Activated naive CD4-positive, alpha-beta T cell treated with anti-CD3 and anti-CD28 coated beads, Interleukin-2, amount 50 U/mL, for 24 hours (primary cell): ENCODE data around the gene PRSS1.

Experiments
- H3K27ac Mint-ChIP-seq: one replicate; pipeline ENCODE4 v1.8.0; 2021; ENCODE audit warnings: mild to moderate bottlenecking, mixed read lengths
- H3K27me3 Mint-ChIP-seq: one replicate; pipeline ENCODE4 v1.8.0; 2021; ENCODE audit warnings: mixed read lengths
- H3K36me3 Mint-ChIP-seq: one replicate; pipeline ENCODE4 v1.8.0; 2021; ENCODE audit warnings: mixed read lengths
- H3K4me1 Mint-ChIP-seq: one replicate; pipeline ENCODE4 v1.8.0; 2021; ENCODE audit warnings: mixed read lengths
- H3K4me3 Mint-ChIP-seq: one replicate; pipeline ENCODE4 v1.8.0; 2021; ENCODE audit warnings: mild to moderate bottlenecking, mixed read lengths
- H3K9me3 Mint-ChIP-seq: one replicate; pipeline ENCODE4 v1.8.0; 2021; ENCODE audit warnings: mixed read lengths

The PRSS1 gene

DNA sequence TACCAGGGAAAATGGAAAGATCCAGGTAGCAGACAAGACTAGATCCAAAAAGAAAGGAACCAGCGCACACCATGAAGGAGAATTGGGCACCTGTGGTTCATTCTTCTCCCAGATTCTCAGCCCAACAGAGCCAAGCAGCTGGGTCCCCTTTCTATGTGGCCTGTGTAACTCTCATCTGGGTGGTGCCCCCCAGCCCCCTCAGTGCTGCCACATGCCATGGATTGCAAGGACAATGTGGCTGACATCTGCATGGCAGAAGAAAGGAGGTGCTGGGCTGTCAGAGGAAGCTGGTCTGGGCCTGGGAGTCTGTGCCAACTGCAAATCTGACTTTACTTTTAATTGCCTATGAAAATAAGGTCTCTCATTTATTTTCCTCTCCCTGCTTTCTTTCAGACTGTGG is 42.9 kb downstream of the PRSS1 start:
- Mint-ChIP-seq H3K4me3 (peak overlapping the region; percentile 98), H3K36me3 (peaks cover 46% of the 10 kb centered on the region), H3K27me3 (no peaks in the 10 kb centered on the region), H3K9me3 (no peaks in the 10 kb centered on the region), H3K27ac (peak overlapping the region; percentile 98), H3K4me1 (peaks cover 33% of the 10 kb centered on the region)

DNA sequence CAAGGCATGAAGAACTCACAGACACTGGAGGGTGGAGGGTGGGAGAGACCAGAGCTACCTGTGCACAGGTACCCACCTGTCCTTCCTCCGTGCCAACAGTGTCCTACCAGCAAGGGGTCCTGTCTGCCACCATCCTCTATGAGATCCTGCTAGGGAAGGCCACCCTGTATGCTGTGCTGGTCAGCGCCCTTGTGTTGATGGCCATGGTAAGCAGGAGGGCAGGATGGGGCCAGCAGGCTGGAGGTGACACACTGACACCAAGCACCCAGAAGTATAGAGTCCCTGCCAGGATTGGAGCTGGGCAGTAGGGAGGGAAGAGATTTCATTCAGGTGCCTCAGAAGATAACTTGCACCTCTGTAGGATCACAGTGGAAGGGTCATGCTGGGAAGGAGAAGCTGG is 43.3 kb downstream of the PRSS1 start:
- Mint-ChIP-seq H3K27ac (peak overlapping the region; percentile 98), H3K36me3 (peaks cover 45% of the 10 kb centered on the region), H3K4me3 (peak overlapping the region; percentile 98), H3K9me3 (no peaks in the 10 kb centered on the region), H3K4me1 (peaks cover 33% of the 10 kb centered on the region), H3K27me3 (no peaks in the 10 kb centered on the region)

DNA sequence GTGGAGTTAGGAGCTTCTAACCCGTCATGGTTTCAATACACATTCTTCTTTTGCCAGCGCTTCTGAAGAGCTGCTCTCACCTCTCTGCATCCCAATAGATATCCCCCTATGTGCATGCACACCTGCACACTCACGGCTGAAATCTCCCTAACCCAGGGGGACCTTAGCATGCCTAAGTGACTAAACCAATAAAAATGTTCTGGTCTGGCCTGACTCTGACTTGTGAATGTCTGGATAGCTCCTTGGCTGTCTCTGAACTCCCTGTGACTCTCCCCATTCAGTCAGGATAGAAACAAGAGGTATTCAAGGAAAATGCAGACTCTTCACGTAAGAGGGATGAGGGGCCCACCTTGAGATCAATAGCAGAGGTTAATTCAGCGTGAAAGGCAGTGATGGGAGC is 43.9 kb downstream of the PRSS1 start:
- Mint-ChIP-seq H3K4me1 (peaks cover 33% of the 10 kb centered on the region), H3K27ac (peak overlapping the region; percentile 98), H3K4me3 (peak overlapping the region; percentile 98)

DNA sequence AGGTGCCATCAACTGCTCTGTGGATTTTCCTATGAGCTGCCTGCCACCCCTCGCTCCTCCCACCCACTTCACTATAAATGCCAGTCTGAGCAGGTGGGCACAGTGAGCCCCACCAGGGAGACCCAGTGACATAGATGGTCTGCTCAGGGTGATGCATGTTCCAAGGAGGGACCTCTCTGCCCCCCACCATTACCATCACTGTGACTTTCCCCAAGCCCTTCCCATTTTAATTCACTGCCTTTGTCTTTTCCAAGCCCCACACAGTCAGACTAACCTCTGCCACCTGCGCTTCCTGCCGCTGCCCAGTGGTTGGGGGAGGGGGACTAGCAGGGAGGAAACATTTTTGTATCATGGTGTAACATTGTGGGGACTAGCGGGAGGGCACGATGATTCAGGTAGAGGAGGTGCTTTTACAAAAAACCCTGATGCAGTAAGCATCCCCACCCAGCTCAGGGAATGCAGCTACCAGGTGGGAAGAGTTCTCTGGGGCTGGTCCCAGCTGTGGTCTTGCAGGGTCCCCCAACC is 46.1 kb downstream of the PRSS1 start:
- Mint-ChIP-seq H3K9me3 (no peaks in the 10 kb centered on the region), H3K4me1 (peaks cover 48% of the 10 kb centered on the region), H3K36me3 (peaks cover 47% of the 10 kb centered on the region), H3K4me3 (peak overlapping the region; percentile 98), H3K27ac (peak overlapping the region; percentile 99), H3K27me3 (no peaks in the 10 kb centered on the region)

More for the DNA sequence above, 43.9 kb downstream of the PRSS1 start:
- H3K36me3 Mint-ChIP-seq = peaks cover 44% of the 10 kb centered on the region
- H3K9me3 Mint-ChIP-seq = no peaks in the 10 kb centered on the region
- no peaks in the 10 kb centered on the region for H3K27me3 Mint-ChIP-seq

DNA sequence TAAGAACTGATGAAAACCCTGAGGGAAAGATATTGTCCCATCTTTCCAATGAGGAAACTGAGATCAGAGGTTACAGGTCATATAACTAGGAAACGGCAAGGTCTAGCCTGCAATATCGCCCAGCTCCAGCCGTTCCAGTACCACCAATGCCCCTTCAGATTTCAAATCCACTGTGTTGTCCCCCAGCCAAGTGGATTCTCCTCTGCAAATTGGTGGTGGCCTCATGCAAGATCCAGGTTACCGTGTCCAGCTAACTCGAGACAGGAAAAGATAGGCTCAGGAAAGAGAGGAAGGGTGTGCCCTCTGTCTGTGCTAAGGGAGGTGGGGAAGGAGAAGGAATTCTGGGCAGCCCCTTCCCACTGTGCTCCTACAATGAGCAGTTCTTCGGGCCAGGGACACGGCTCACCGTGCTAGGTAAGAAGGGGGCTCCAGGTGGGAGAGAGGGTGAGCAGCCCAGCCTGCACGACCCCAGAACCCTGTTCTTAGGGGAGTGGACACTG is 46.8 kb downstream of the PRSS1 start:
- Mint-ChIP-seq H3K27ac (peak overlapping the region; percentile 99), H3K9me3 (no peaks in the 10 kb centered on the region), H3K27me3 (no peaks in the 10 kb centered on the region), H3K4me3 (peak overlapping the region; percentile 98), H3K4me1 (peaks cover 55% of the 10 kb centered on the region), H3K36me3 (peaks cover 48% of the 10 kb centered on the region)

DNA sequence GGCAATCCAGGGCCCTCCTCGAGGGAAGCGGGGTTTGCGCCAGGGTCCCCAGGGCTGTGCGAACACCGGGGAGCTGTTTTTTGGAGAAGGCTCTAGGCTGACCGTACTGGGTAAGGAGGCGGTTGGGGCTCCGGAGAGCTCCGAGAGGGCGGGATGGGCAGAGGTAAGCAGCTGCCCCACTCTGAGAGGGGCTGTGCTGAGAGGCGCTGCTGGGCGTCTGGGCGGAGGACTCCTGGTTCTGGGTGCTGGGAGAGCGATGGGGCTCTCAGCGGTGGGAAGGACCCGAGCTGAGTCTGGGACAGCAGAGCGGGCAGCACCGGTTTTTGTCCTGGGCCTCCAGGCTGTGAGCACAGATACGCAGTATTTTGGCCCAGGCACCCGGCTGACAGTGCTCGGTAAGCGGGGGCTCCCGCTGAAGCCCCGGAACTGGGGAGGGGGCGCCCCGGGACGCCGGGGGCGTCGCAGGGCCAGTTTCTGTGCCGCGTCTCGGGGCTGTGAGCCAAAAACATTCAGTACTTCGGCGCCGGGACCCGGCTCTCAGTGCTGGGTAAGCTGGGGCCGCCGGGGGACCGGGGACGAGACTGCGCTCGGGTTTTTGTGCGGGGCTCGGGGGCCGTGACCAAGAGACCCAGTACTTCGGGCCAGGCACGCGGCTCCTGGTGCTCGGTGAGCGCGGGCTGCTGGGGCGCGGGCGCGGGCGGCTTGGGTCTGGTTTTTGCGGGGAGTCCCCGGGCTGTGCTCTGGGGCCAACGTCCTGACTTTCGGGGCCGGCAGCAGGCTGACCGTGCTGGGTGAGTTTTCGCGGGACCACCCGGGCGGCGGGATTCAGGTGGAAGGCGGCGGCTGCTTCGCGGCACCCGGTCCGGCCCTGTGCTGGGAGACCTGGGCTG is 47.5 kb downstream of the PRSS1 start:
- peaks cover 51% of the 10 kb centered on the region for H3K36me3 Mint-ChIP-seq
- no peaks in the 10 kb centered on the region for H3K9me3 Mint-ChIP-seq
- no peaks in the 10 kb centered on the region for H3K27me3 Mint-ChIP-seq
- H3K4me3 Mint-ChIP-seq = peak overlapping the region; percentile 98
- peak overlapping the region; percentile 99 for H3K27ac Mint-ChIP-seq
- peaks cover 56% of the 10 kb centered on the region for H3K4me1 Mint-ChIP-seq

DNA sequence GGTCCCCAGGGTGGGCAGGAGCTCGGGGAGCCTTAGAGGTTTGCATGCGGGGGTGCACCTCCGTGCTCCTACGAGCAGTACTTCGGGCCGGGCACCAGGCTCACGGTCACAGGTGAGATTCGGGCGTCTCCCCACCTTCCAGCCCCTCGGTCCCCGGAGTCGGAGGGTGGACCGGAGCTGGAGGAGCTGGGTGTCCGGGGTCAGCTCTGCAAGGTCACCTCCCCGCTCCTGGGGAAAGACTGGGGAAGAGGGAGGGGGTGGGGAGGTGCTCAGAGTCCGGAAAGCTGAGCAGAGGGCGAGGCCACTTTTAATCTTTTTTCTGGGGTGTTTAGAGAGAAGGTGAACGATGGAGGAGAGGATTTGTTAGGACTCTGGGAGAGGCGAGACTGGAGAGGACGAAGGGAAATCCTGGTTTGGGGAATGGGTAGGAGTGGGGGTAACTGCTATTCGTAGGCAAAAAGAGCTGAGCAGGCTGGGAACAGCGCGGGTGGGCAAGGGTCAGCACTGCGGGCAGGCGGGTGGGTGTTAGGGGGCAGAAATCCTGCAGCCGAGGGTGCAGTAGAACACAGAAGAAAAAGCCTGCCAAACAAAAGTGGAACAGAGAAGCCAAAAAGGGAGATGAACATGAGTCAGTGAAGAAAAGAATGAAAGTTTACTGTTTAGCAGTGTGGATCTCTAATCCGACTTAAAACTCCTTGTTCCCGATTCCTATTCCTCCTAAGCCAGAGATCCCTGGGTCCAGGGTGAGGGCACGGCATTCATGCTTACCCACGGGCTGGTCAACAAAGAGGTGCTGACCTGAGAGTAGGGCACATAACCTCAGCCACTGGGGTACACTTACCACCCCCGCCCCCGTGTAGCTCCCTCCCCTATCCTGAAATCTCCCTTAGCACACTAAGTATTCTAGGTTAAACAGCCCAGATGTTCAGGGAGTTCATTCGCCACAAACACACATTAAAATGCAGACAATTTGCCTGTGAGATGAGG is 48.4 kb downstream of the PRSS1 start:
- Mint-ChIP-seq H3K27ac (peak overlapping the region; percentile 99), H3K9me3 (no peaks in the 10 kb centered on the region), H3K4me1 (peaks cover 60% of the 10 kb centered on the region), H3K4me3 (peak overlapping the region; percentile 98), H3K36me3 (peaks cover 57% of the 10 kb centered on the region), H3K27me3 (no peaks in the 10 kb centered on the region)

DNA sequence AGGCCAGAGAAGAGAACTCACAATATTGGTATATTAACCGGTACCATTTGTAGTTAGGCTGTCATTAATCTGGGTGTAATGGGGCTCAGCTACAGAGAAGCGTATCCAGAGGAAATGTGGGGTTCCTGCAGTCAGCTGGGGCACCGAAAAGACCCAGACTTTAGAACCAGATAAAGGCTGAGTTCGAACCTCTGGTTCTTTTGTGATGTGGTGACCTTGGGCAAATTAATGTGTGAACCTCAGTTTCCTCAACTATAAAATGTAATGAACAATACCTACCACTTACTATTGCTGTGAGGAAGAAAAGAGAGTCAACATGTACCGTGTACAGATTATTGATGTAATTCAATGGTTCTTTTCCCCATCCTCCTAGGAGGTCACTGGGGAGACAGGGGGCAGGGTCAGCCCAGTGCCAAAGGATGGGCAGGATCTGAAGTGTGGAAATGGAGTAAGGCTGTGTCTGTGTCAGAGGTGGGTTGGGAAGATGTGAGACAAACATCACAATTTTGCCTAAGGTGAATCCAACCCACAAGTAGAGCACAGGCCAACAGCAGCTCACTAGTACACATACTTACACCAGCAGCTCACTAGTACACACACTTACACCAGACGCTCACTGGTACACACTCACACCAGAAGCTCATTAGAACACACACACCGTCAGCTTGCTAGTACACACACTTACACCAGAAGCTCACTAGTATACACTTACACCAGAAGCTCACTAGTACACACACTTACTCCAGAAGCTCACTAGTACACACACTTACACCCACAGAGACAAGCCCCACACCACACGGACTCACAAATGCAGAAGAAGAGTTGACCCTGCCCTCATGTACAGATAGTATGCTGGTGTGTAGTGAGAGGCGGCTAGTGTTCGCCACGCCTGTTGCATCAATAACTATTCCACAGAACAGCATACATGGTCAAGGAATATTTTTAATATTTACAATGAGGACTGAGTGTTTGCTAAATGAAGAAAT is 49.5 kb downstream of the PRSS1 start:
- Mint-ChIP-seq H3K36me3 (peaks cover 57% of the 10 kb centered on the region), H3K27ac (peak overlapping the region; percentile 99)

DNA sequence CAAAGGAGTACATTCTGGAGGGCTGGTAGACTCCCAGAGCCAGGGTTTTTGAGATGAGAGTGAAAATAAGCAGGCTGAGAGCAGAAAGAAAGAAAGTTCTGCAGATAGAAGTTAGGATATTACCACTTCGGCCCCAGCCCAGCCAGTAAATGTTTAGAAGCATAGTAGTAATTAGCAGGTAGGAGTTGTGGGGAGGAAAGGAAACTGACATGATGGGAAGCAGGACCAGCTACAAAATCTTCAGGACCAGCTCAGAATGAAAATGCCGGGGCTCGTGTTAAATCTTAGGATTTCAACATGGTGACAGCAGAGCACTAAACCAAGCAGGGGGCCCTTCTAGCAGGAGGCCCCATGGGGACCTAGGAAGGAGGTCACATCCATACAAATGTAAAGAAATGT is 50.2 kb downstream of the PRSS1 start:
- Mint-ChIP-seq H3K4me3 (peak overlapping the region; percentile 98), H3K9me3 (peaks cover 5% of the 10 kb centered on the region)

More for the DNA sequence above, 49.5 kb downstream of the PRSS1 start:
- Mint-ChIP-seq H3K4me1 (peaks cover 60% of the 10 kb centered on the region), H3K4me3 (peak overlapping the region; percentile 98), H3K27me3 (no peaks in the 10 kb centered on the region), H3K9me3 (peaks cover 5% of the 10 kb centered on the region)

DNA sequence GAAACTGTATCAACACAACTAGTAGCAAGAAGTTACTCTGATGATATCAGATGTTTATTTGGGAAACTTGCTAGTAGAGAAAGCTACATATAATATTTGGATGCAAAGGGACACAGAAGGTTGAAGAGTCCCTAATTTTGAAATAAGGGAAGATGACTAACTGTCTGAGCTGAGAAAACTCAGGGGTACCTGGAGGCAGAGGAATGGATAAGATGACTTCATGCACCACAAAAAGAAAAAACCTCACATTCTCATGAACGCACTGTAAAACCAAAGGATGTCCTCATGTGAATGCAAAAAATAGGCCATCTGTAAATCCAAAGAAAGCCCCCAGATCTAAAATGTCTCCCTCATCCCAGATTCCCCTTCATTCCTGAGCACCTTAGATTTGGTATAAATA is 50.8 kb downstream of the PRSS1 start:
- peaks cover 60% of the 10 kb centered on the region for H3K4me1 Mint-ChIP-seq
- H3K36me3 Mint-ChIP-seq = peaks cover 65% of the 10 kb centered on the region
- H3K27me3 Mint-ChIP-seq = no peaks in the 10 kb centered on the region
- H3K4me3 Mint-ChIP-seq = peak overlapping the region; percentile 98
- peaks cover 5% of the 10 kb centered on the region for H3K9me3 Mint-ChIP-seq
- H3K27ac Mint-ChIP-seq = peak overlapping the region; percentile 99

More for the DNA sequence above, 50.2 kb downstream of the PRSS1 start:
- Mint-ChIP-seq H3K36me3 (peaks cover 59% of the 10 kb centered on the region), H3K27me3 (no peaks in the 10 kb centered on the region), H3K4me1 (peaks cover 60% of the 10 kb centered on the region), H3K27ac (peak overlapping the region; percentile 99)

DNA sequence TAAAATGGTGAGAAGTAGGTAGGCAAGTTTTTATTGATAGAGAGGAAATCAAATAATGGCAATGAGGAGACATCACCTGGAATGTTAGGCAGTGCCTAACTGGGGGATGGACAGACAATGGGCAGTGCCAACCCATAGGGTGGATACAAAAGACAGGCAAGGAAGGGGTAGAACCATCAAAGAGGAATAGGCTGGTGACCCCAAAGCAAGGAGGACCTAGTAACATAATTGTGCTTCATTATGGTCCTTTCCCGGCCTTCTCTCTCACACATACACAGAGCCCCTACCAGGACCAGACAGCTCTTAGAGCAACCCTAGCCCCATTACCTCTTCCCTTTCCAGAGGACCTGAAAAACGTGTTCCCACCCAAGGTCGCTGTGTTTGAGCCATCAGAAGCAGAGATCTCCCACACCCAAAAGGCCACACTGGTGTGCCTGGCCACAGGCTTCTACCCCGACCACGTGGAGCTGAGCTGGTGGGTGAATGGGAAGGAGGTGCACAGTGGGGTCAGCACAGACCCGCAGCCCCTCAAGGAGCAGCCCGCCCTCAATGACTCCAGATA is 51.5 kb downstream of the PRSS1 start:
- H3K36me3 Mint-ChIP-seq = peaks cover 68% of the 10 kb centered on the region

DNA sequence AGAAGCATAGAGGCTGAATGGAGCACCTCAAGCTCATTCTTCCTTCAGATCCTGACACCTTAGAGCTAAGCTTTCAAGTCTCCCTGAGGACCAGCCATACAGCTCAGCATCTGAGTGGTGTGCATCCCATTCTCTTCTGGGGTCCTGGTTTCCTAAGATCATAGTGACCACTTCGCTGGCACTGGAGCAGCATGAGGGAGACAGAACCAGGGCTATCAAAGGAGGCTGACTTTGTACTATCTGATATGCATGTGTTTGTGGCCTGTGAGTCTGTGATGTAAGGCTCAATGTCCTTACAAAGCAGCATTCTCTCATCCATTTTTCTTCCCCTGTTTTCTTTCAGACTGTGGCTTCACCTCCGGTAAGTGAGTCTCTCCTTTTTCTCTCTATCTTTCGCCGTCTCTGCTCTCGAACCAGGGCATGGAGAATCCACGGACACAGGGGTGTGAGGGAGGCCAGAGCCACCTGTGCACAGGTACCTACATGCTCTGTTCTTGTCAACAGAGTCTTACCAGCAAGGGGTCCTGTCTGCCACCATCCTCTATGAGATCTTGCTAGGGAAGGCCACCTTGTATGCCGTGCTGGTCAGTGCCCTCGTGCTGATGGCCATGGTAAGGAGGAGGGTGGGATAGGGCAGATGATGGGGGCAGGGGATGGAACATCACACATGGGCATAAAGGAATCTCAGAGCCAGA is 52.5 kb downstream of the PRSS1 start:
- Mint-ChIP-seq H3K4me3 (peak overlapping the region; percentile 98), H3K9me3 (peaks cover 5% of the 10 kb centered on the region), H3K36me3 (peaks cover 67% of the 10 kb centered on the region), H3K4me1 (peaks cover 77% of the 10 kb centered on the region), H3K27me3 (no peaks in the 10 kb centered on the region), H3K27ac (peak overlapping the region; percentile 99)

More for the DNA sequence above, 51.5 kb downstream of the PRSS1 start:
- H3K9me3 Mint-ChIP-seq = peaks cover 5% of the 10 kb centered on the region
- H3K4me3 Mint-ChIP-seq = peak overlapping the region; percentile 98
- H3K27me3 Mint-ChIP-seq = no peaks in the 10 kb centered on the region
- H3K4me1 Mint-ChIP-seq = peaks cover 67% of the 10 kb centered on the region
- H3K27ac Mint-ChIP-seq = peak overlapping the region; percentile 99

DNA sequence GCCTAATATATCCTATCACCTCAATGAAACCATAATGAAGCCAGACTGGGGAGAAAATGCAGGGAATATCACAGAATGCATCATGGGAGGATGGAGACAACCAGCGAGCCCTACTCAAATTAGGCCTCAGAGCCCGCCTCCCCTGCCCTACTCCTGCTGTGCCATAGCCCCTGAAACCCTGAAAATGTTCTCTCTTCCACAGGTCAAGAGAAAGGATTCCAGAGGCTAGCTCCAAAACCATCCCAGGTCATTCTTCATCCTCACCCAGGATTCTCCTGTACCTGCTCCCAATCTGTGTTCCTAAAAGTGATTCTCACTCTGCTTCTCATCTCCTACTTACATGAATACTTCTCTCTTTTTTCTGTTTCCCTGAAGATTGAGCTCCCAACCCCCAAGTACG is 53.0 kb downstream of the PRSS1 start:
- H3K9me3 Mint-ChIP-seq = peaks cover 5% of the 10 kb centered on the region
- H3K27ac Mint-ChIP-seq = peak overlapping the region; percentile 99
- H3K27me3 Mint-ChIP-seq = no peaks in the 10 kb centered on the region
- peaks cover 67% of the 10 kb centered on the region for H3K36me3 Mint-ChIP-seq
- peaks cover 82% of the 10 kb centered on the region for H3K4me1 Mint-ChIP-seq
- peak overlapping the region; percentile 98 for H3K4me3 Mint-ChIP-seq
